Activated CD8-positive, alpha-beta memory T cell treated with anti-CD3 and anti-CD28 coated beads, Interleukin-2, amount 50 U/mL, for 48 hours (primary cell): ENCODE measurements around the gene CCDC83.
"Not testable (repeated sequence)": the region's sequence is repeated elsewhere in the genome, so short reads cannot be mapped to it uniquely, and the experiment has no call there.

Experiments used
- DNase-seq: peaks from one replicate; pipeline ENCODE4 v3.0.0-alpha.2; 2020

The CCDC83 gene

DNA sequence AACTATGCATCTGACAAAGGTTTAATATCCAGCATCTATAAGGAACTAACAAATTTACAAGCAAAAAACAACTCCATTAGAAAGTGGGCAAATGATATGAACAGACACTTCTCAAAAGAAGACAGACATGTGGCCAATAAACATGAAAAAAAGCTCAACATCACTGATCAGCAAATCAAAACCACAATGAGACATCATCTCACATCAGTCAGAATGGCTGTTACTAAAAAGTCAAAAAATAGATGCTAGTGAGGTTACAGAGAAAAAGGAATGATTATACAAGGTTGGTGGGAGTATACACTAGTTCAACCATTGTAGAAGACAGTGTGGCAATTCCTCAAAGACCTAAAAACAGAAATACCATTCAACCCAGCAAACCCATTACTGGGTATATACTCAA lies 14.3 kb upstream of the CCDC83 start:
- DNase-seq = not testable (repeated sequence)

- DNase-seq = no peak
Observed at GRCh38 chr11:85843929-85844328, 11.3 kb upstream of the CCDC83 start.

DNA sequence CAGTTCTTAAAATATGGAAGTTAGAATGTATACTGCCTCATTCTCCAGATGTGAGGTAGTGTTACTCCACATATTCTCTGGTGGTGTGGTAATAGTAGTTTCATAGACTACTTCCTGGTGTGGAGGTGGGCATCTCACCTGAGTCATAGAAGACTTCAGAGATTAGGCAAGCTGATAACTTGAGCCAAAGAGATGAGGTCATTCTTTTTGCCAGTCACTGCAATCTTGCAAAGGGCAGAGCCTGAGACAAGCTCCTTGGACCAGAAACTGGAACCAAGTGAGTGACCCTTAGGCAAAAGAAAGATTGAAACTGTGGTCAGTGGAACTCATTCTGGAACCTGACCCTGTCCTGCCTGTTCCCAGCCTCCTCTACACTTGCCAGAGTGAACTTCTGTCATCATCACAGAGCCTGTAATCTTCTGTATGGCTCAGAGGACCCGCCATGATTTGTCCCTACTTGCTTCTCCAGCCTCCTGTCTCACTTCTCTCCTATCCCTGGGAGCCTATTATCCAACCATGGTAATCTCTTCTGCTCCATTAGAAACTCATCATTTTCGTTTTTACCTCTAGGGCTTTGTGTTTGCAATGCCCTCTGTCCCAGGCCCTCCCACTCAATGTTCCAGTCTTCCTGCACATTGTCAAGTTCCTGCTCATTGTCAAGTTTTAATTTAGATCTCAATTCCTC lies 10.6 kb upstream of the CCDC83 start:
- no peak for DNase-seq

DNA sequence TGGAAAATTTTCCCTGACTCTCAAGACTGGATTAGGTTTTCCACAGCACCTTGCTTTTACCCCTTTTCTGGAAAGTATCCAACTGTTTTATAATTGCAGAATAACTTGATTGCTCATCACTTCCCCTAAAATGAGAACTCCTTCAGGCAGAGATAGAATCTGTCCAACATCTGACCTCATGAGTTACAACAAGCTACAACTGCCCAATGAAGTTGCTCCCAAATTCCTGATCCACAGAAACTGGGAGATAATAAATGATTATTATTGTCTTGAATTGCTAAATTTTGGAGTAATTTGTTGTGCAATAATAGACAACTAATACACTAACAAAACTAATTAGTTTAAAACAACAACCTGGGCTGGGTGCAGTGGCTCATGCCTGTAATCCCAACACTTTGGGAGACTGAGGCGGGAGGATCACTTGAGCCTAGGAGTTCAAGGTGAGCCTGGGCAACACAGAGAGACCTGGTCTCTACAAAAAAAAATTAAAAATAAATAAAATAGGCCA lies 10.0 kb upstream of the CCDC83 start:
- no peak for DNase-seq

DNA sequence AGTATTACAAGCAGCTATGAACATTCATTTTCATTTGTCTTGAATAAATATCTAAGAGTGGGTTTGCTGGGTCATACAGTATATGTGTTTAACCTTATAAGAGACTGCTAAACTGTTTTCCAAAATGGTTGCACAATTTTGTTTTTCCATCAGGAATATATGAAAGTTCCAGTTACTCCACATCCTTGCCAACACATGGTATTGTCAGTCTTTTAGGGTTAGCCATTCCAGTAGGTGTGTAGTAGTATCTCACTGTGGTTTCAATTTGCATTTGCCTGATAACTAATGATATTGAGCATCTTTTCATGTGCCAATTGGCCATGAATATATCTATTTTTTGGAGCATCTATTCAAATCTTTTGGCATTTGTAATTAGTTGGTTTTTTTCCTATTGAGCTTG lies 7.7 kb upstream of the CCDC83 start:
- no peak for DNase-seq

DNA sequence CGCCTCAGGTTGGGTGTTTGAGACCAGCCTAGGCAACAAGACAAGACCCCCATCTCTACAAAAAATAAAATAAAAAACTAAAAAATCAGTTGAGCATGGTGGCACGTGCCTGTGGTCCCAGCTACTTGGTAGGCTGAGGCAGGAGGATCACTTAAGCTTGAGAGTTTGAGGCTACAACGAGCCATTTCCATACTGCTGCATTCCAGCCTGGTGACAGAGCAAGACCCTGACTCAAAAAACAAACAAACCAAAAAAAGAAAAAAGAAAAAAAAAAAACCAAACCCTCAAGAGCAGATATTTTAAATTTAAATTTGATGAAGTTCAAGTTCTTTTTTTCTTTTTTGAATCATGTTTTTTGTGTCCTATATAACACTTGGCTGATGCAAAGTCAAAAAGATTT lies 7.2 kb upstream of the CCDC83 start:
- DNase-seq = no peak

GRCh38 chr11:85848556-85848955 lies 6.6 kb upstream of the CCDC83 start:
- DNase-seq = no peak

GRCh38 chr11:85852754-85853153 lies 2.4 kb upstream of the CCDC83 start:
- not testable (repeated sequence) for DNase-seq

DNA sequence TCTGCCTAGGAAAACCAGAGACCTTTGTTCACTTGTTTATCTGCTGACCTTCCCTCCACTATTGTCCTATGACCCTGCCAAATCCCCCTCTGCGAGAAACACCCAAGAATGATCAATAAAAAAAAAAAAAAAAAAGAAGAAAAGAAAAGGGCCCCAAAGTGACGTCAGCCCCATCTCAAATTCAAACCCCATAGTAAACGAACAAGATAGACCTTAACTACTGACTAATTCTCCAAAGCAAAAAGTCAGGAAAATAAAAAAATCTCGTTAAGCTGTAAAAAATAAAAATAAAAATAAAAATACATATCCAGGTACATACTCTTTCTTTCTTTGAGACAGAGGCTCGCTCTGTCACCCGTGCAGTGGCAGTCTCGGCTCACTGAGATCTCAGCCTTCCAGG lies 1.6 kb upstream of the CCDC83 start:
- not testable (repeated sequence) for DNase-seq

GRCh38 chr11:85854212-85854556 lies 999 bp upstream of the CCDC83 start:
- DNase-seq = no peak

GRCh38 chr11:85854557-85855340 lies 434 bp upstream of the CCDC83 start:
- peak; percentile 99 for DNase-seq

- DNase-seq = no peak
Observed at GRCh38 chr11:85857098-85857497, 1.9 kb downstream of the CCDC83 start.

GRCh38 chr11:85859541-85859940 lies 4.4 kb downstream of the CCDC83 start:
- DNase-seq = not testable (repeated sequence)

DNA sequence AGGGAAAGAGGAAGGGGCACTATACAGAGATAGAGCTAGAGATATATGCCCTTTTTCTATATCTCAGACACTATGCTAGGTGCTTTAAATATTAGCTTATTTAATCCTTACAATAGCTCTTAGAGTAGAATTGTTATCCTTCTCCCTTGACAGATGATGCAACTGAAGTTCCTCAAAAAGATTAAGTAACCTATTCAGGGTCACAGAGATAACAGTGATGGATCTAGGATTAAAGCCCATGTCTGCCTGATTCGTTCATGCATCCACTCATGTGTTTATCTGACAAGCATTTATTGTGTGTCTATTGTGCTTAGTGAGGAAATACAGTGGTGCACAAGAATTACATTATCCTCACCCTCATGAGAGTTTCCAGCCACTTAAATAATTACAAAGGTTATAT lies 8.7 kb downstream of the CCDC83 start:
- DNase-seq = no peak

DNA sequence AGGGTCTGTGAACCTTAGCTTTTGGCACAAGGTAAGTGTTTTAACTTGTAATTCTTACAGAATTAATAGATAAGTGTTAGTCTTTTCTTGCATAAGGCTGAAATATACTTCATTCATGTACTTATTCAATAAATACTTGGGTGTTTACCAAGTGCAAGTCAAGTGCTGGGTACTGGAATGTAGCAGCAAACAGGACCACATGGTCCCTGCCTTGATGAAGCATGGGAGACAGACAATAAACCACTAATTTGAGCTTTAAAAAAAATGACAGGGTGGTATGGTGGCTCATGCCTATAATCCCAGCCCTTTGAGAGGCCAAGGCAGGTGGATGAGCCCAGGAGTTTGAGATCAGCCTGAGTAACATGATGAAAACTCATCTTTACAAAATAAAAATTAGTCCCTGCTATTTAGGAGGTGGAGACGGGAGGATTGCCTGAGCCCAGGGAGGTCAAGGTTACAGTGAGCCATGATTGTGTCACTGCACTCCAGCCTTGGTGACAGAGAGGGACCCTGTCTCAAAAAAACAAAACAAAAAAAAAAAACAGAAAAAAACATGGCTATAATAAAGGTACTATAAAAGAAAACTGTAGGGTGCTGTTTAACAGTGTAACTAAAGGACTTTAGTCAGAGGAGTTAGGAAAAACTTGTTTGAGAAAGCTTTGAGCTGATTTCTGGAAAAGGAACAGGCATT lies 11.1 kb downstream of the CCDC83 start:
- no peak for DNase-seq

DNA sequence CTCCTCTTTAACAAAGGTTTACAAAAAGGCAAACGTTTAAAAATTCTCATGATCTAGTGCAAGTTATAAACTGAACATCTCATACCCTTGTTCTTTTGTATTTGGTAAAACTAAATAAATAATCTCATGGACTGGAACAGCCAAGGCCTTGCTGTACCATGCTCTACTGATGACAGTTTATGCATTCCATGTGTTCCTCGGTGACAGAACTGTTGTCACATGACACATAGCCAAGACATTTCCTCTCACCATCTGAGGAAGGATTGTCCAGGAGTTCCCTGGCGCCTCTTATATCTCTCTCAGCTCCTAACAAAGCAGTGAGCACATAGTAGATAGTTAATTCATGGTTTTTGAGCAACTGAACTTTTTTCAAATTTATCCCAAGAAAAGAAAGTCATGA lies 12.6 kb downstream of the CCDC83 start:
- no peak for DNase-seq

- DNase-seq = no peak
Observed at GRCh38 chr11:85869781-85870180, 14.6 kb downstream of the CCDC83 start.

GRCh38 chr11:85874265-85874664 lies 19.1 kb downstream of the CCDC83 start:
- DNase-seq = no peak

GRCh38 chr11:85875505-85875904 lies 20.3 kb downstream of the CCDC83 start:
- DNase-seq = no peak

GRCh38 chr11:85884581-85885021 lies 29.4 kb downstream of the CCDC83 start:
- no peak for DNase-seq

GRCh38 chr11:85886089-85887056 lies 31.2 kb downstream of the CCDC83 start:
- no peak for DNase-seq

GRCh38 chr11:85889108-85889507 lies 33.9 kb downstream of the CCDC83 start:
- DNase-seq = no peak
